HepG2 (cell line): ENCODE results near the gene TYROBP. TPM values are rescaled to one million over a fixed set of nuclear protein-coding genes. Genes with fewer than 3 reads are reported as not detected.

Experiments
- ATAC-seq: fragments of 200-7000 bp; cut with Tn5 transposase; 3 replicates; pipeline ENCODE4 v1.9.1; 2020; ENCODE audit warnings: mild to moderate bottlenecking, moderate library complexity
- BruUV-seq: library from RNA; stranded (reverse); fragments of 400-500 nt; replicated peaks from 2 replicates; lab custom pipeline; 2021; lab: Mats Ljungman, UMichigan
- CTCF ChIA-PET: fragments of 300-600 bp; formaldehyde crosslinking; extraction: SDS; loops from one replicate; lab custom pipeline; 2021; ENCODE audit warnings: low total read pairs, inconsistent platforms, low intra/inter-chr PET ratio; lab: Yijun Ruan, JAX
- POLR2A ChIA-PET: fragments of 350-600 bp; sonication (Branson Sonifier 250); formaldehyde crosslinking; loops from one replicate; lab custom pipeline; 2020; ENCODE audit warnings: antibody characterized with exemption, inconsistent platforms; lab: Yijun Ruan, JAX
- DNase-seq: peaks from one replicate; pipeline ENCODE4 v3.0.0-alpha.2; 2015; ENCODE audit warnings: low spot score
- FAIRE-seq: peaks from 3 replicates; lab custom pipeline; 2011; peaks lifted over from hg19 to GRCh38; lab: Jason Lieb, UNC
- H2AFZ ChIP-seq: one replicate; pipeline ENCODE4 v1.6.1; 2011; ENCODE audit warnings: low read length, inconsistent platforms
- H3K27ac ChIP-seq: fragments of 300-600 bp; 3 replicates; pipeline ENCODE4 v1.8.0; 2011; ENCODE audit warnings: mixed run types, mild to moderate bottlenecking, mixed read lengths, low read length, inconsistent platforms; ENCODE audit not compliant: insufficient read depth; ENCODE audit errors: extremely low read length
- H3K27me3 ChIP-seq, 2 experiments: fragments of 200-600 bp in 1 of 2; 2 replicates in 1 of 2; 3 replicates in 1 of 2; pipeline versions ENCODE4 v1.6.0 to v1.8.0; 2011; ENCODE audit warnings: low read length in 2 of 2, mild to moderate bottlenecking in 2 of 2, moderate library complexity in 2 of 2, inconsistent platforms in 1 of 2; ENCODE audit not compliant: insufficient read depth in 2 of 2, control insufficient read depth in 1 of 2
- H3K36me3 ChIP-seq, 2 experiments: fragments of 200-600 bp in 1 of 2; replicated peaks in 1 of 2; 2 replicates in 1 of 2; 3 replicates in 1 of 2; pipeline versions ENCODE4 v1.5.1 to v1.8.0; 2011; ENCODE audit warnings: low read length in 2 of 2, inconsistent platforms in 1 of 2; ENCODE audit not compliant: insufficient read depth in 2 of 2, control insufficient read depth in 1 of 2
- H3K4me1 ChIP-seq: 2 replicates; pipeline ENCODE4 v1.5.1; 2012; ENCODE audit warnings: low read length, inconsistent platforms; ENCODE audit not compliant: insufficient read depth
- H3K4me2 ChIP-seq: 2 replicates; pipeline ENCODE4 v1.6.0; 2011; ENCODE audit warnings: low read depth, low read length, inconsistent platforms
- H3K4me3 ChIP-seq, 3 experiments: fragments of 200-600 bp in 1 of 3; sonication (generic), shearing (Covaris generic) in 1 of 3; replicated peaks in 1 of 3; 2 replicates each; pipeline ENCODE4 v1.5.1; 2011 to 2016; ENCODE audit warnings: low read length in 3 of 3, inconsistent platforms in 2 of 3, low read depth in 2 of 3, mild to moderate bottlenecking in 2 of 3, control low read depth in 1 of 3, mixed read lengths in 1 of 3; ENCODE audit not compliant: insufficient read depth in 1 of 3
- H3K79me2 ChIP-seq: one replicate; pipeline ENCODE4 v1.6.1; 2011; ENCODE audit warnings: low read length, inconsistent platforms; ENCODE audit not compliant: insufficient read depth
- H3K9ac ChIP-seq: 2 replicates; pipeline ENCODE4 v1.6.0; 2011; ENCODE audit warnings: mild to moderate bottlenecking, low read depth, low read length, inconsistent platforms; ENCODE audit not compliant: insufficient read depth
- H3K9me3 ChIP-seq: 2 replicates; pipeline ENCODE4 v1.5.1; 2012; ENCODE audit warnings: mild to moderate bottlenecking, low read length
- H4K20me1 ChIP-seq: 2 replicates; pipeline ENCODE4 v1.6.0; 2011; ENCODE audit warnings: inconsistent platforms, mild to moderate bottlenecking, low read length, moderate library complexity; ENCODE audit not compliant: insufficient read depth
- DMAP1 ChIP-seq: IDR thresholded peaks from 2 replicates; pipeline ENCODE4 v1.6.1; 2016
- HCFC1 ChIP-seq: fragments of 150-350 bp; IDR thresholded peaks from 2 replicates; pipeline ENCODE4 v1.6.1; 2014; ENCODE audit warnings: low read depth, low read length
- MED13 ChIP-seq: sonication (generic); formaldehyde crosslinking; IDR thresholded peaks from 2 replicates; pipeline ENCODE4 v1.5.0; 2020; ENCODE audit warnings: missing genetic modification reagents
- RAD51 ChIP-seq: fragments of 450-650 bp; IDR thresholded peaks from 2 replicates; pipeline ENCODE4 v1.6.1; 2016; ENCODE audit warnings: borderline replicate concordance
- SIX1 ChIP-seq: sonication (generic); formaldehyde crosslinking; IDR thresholded peaks from 2 replicates; pipeline ENCODE4 v1.4.0; 2020; ENCODE audit warnings: missing genetic modification reagents, borderline replicate concordance
- ZBTB7A ChIP-seq: sonication (generic); formaldehyde crosslinking; IDR thresholded peaks from 2 replicates; pipeline ENCODE4 v1.8.0; 2022; ENCODE audit warnings: mild to moderate bottlenecking, missing genetic modification reagents
- ZFP62 ChIP-seq: sonication (generic); formaldehyde crosslinking; IDR thresholded peaks from 2 replicates; pipeline ENCODE4 v1.4.0; 2020; ENCODE audit warnings: missing genetic modification reagents
- ZMYM2 ChIP-seq: sonication (generic); formaldehyde crosslinking; IDR thresholded peaks from 2 replicates; pipeline ENCODE4 v1.8.0; 2022; ENCODE audit warnings: mild to moderate bottlenecking, missing genetic modification reagents
- ZNF224 ChIP-seq: sonication (generic); formaldehyde crosslinking; IDR thresholded peaks from 2 replicates; pipeline ENCODE4 v1.5.0; 2020; ENCODE audit warnings: mild to moderate bottlenecking, missing genetic modification reagents
- WGBS: methylation state at CpG from one replicate; pipeline ENCODE4 v1.1.6; 2017; ENCODE audit warnings: low lambda C conversion rate; 5-methylcytosine and 5-hydroxymethylcytosine counted together
- in situ Hi-C: cut with HindIII; loops from 2 replicates; pipeline ENCODE4 v1.10.0; 2017; ENCODE audit warnings: low pct_unique_long_range_greater_than_20kb; ENCODE audit not compliant: extremely low pct_ligation_motif_present
- intact Hi-C: fragments of 100-400 bp; cut with micrococcal nuclease; formaldehyde crosslinking; loops from one replicate; pipeline ENCODE4 v1.10.0; 2022; ENCODE audit not compliant: unreplicated experiment
- polyA plus RNA-seq, 8 experiments: library from polyadenylated mRNA; depleted of rRNA in 3 of 8; stranded (reverse) in 7 of 8; unstranded in 1 of 8; fragments of >200 nt; fragmentation: Illumina TruSeq in 4 of 8; extraction: Trizol in 4 of 8; gene quantifications; 2 replicates each; pipeline versions ENCODE4 v1.2.1 to v1.2.3, GENCODE V29; 2011 to 2016; ENCODE audit warnings: low read depth in 4 of 8, missing spikeins in 1 of 8, mixed read lengths in 1 of 8; ENCODE audit not compliant: insufficient read depth in 1 of 8
- total RNA-seq, 5 experiments: library from RNA; depleted of rRNA; stranded (reverse); fragments of >200 nt; fragmentation: Illumina TruSeq; extraction: Trizol; gene quantifications; 2 replicates each; pipeline ENCODE4 v1.2.3, GENCODE V29; 2016; ENCODE audit warnings: low read depth in 1 of 5
- TF ChIP-seq, protein P1 (sequence below): sonication (generic); formaldehyde crosslinking; IDR thresholded peaks from 2 replicates; pipeline ENCODE4 v1.4.0; 2020; ENCODE audit warnings: missing genetic modification reagents, borderline replicate concordance
- TF ChIP-seq, protein P2 (sequence below): sonication (generic); formaldehyde crosslinking; IDR thresholded peaks from 2 replicates; pipeline ENCODE4 v1.8.0; 2023; ENCODE audit warnings: mild to moderate bottlenecking, missing genetic modification reagents
- TF ChIP-seq, protein P3 (sequence below): sonication (generic); formaldehyde crosslinking; IDR thresholded peaks from 2 replicates; pipeline ENCODE4 v1.9.0; 2021; ENCODE audit warnings: missing genetic modification reagents, borderline replicate concordance
- TF ChIP-seq, protein P4 (sequence below): IDR thresholded peaks from 2 replicates; pipeline ENCODE4 v1.6.1; 2012; ENCODE audit warnings: low read depth, low read length, improper control_type of control experiment
- TF ChIP-seq, protein P5 (sequence below): sonication (generic); formaldehyde crosslinking; IDR thresholded peaks from 2 replicates; pipeline ENCODE4 v1.8.1; 2023; ENCODE audit warnings: mild to moderate bottlenecking, moderate library complexity, missing genetic modification reagents
- TF ChIP-seq, protein P6 (sequence below): sonication (generic); formaldehyde crosslinking; IDR thresholded peaks from 2 replicates; pipeline ENCODE4 v1.5.0; 2020; ENCODE audit warnings: missing genetic modification reagents, mild to moderate bottlenecking, borderline replicate concordance

Gene TYROBP
- total and polyA plus RNA-seq, 2 of the 13 experiments (the other 11 are each of a cell fraction or from before 2014, with no cell fraction given) = not detected

DNA sequence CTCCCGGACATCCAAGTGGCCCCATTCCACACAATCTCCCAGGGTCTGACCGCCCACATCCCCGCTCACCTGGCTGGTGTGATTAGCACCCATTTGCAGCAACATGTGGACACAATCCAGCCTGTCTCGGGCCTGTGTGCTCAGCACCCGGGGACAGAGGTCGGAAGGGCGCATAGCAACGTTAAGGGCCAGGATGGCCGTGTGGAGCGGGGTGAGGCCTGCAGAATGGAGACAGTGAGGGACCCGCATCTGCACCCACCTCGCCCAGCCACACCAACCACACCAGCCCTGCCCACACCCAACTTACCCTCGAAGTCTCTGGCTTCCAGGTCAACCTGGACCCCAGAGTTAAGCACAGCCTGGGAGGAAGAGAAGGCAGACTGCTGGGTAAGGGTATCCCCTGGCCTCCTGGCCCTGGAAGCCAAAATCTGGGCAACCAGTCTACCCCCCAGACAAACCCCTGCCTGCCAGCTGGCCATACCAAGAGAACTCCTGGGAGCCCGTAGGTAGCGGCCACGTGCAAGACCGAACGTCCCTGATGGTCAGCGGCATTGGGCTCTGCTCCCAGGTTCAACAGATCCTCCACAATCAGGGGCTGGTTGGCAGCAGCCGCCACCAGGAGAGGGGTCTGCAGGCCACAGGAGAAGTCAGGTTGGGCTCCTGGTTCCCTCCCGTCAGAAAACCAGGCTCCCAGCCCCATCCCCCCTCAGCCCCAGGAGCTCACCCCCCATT is 12.0 kb downstream of the TYROBP start:
- Histone ChIP-seq H4K20me1 (no peaks in the 10 kb centered on the region), H3K4me3 (no peak overlapping the region), H3K27ac (no peak overlapping the region), H2AFZ (no peak overlapping the region), H3K27me3 (no peaks in the 10 kb centered on the region), H3K9me3 (no peaks in the 10 kb centered on the region), H3K79me2 (no peaks in the 10 kb centered on the region), H3K9ac (no peak overlapping the region), H3K4me2 (no peak overlapping the region), H3K4me1 (peaks cover 11% of the 10 kb centered on the region), H3K36me3 (peaks cover 4 to 19% of the 10 kb centered on the region in 2 experiments; a peak in 2 of 5 replicates)
- FAIRE-seq = no peak
- intact Hi-C loops (no loop called here), in situ Hi-C loops (no loop called here)
- no peak for ATAC-seq
- POLR2A ChIA-PET = no interaction called here
- no peak for DNase-seq
- CTCF ChIA-PET = no interaction called here
- 89% methylated on average over 13 of the region's 21 CpGs for WGBS
- BruUV-seq = no TSS peak
- no peak for TF ChIP-seq ZMYM2 (CRISPR knock-in tag)
- no peak for TF ChIP-seq RAD51
- TF ChIP-seq, protein P1, sequence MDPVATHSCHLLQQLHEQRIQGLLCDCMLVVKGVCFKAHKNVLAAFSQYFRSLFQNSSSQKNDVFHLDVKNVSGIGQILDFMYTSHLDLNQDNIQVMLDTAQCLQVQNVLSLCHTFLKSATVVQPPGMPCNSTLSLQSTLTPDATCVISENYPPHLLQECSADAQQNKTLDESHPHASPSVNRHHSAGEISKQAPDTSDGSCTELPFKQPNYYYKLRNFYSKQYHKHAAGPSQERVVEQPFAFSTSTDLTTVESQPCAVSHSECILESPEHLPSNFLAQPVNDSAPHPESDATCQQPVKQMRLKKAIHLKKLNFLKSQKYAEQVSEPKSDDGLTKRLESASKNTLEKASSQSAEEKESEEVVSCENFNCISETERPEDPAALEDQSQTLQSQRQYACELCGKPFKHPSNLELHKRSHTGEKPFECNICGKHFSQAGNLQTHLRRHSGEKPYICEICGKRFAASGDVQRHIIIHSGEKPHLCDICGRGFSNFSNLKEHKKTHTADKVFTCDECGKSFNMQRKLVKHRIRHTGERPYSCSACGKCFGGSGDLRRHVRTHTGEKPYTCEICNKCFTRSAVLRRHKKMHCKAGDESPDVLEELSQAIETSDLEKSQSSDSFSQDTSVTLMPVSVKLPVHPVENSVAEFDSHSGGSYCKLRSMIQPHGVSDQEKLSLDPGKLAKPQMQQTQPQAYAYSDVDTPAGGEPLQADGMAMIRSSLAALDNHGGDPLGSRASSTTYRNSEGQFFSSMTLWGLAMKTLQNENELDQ (CRISPR knock-in tag) = no peak
- TF ChIP-seq HCFC1 = no peak
- no peak for TF ChIP-seq ZNF224
- TF ChIP-seq, protein P2, sequence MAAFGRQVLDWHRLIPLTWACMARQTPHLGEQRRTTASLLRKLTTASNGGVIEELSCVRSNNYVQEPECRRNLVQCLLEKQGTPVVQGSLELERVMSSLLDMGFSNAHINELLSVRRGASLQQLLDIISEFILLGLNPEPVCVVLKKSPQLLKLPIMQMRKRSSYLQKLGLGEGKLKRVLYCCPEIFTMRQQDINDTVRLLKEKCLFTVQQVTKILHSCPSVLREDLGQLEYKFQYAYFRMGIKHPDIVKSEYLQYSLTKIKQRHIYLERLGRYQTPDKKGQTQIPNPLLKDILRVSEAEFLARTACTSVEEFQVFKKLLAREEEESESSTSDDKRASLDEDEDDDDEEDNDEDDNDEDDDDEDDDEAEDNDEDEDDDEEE = no peak
- TF ChIP-seq, protein P3, sequence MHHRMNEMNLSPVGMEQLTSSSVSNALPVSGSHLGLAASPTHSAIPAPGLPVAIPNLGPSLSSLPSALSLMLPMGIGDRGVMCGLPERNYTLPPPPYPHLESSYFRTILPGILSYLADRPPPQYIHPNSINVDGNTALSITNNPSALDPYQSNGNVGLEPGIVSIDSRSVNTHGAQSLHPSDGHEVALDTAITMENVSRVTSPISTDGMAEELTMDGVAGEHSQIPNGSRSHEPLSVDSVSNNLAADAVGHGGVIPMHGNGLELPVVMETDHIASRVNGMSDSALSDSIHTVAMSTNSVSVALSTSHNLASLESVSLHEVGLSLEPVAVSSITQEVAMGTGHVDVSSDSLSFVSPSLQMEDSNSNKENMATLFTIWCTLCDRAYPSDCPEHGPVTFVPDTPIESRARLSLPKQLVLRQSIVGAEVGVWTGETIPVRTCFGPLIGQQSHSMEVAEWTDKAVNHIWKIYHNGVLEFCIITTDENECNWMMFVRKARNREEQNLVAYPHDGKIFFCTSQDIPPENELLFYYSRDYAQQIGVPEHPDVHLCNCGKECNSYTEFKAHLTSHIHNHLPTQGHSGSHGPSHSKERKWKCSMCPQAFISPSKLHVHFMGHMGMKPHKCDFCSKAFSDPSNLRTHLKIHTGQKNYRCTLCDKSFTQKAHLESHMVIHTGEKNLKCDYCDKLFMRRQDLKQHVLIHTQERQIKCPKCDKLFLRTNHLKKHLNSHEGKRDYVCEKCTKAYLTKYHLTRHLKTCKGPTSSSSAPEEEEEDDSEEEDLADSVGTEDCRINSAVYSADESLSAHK (CRISPR knock-in tag) = no peak
- TF ChIP-seq, protein P4, sequence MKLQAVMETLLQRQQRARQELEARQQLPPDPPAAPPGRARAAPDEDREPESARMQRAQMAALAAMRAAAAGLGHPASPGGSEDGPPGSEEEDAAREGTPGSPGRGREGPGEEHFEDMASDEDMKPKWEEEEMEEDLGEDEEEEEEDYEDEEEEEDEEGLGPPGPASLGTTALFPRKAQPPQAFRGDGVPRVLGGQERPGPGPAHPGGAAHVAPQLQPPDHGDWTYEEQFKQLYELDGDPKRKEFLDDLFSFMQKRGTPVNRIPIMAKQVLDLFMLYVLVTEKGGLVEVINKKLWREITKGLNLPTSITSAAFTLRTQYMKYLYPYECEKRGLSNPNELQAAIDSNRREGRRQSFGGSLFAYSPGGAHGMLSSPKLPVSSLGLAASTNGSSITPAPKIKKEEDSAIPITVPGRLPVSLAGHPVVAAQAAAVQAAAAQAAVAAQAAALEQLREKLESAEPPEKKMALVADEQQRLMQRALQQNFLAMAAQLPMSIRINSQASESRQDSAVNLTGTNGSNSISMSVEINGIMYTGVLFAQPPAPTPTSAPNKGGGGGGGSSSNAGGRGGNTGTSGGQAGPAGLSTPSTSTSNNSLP = no peak
- TF ChIP-seq SIX1 = no peak
- TF ChIP-seq ZFP62 (CRISPR knock-in tag) = no peak
- TF ChIP-seq, protein P5, sequence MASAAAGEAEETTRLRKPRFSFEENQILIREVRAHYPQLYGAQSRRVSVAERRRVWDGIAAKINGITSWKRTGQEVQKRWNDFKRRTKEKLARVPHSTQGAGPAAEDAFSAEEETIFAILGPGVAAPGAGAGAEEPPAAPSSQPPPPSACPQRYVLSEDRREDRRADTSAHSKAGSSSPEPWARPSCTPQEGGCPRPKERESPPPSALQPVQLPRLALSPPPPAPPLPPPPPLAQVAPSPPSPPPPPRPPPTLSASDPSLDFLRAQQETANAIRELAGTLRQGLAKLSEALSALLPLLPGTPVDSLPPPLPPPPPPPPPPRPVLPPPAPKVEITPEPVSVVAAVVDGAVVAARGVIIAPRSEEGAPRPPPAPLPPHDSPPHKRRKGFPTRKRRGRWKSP (CRISPR knock-in tag) = no peak
- no peak for TF ChIP-seq ZBTB7A (CRISPR knock-in tag)
- TF ChIP-seq, protein P6, sequence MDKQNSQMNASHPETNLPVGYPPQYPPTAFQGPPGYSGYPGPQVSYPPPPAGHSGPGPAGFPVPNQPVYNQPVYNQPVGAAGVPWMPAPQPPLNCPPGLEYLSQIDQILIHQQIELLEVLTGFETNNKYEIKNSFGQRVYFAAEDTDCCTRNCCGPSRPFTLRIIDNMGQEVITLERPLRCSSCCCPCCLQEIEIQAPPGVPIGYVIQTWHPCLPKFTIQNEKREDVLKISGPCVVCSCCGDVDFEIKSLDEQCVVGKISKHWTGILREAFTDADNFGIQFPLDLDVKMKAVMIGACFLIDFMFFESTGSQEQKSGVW (CRISPR knock-in tag) = no peak
- TF ChIP-seq MED13 = no peak
- no peak for TF ChIP-seq DMAP1 (CRISPR knock-in tag)
